CD4-positive, alpha-beta T cell treated with Interleukin-2 at 100 ng/mL for 4 hours (primary cell): ENCODE results near the gene MRO.
"Not testable (repeated sequence)": the region's sequence is repeated elsewhere in the genome, so short reads cannot be mapped to it uniquely, and the experiment has no call there.

ENCODE experiments used
- DNase-seq: peaks from one replicate; pipeline ENCODE4 v3.0.0-alpha.2; 2020; ENCODE audit warnings: low spot score

MRO gene

GRCh38 chr18:50819728-50820378 lies at the start of gene MRO:
TSS of gene MRO (minus strand) at chr18:50820016. CDS start at chr18:50809400, 10,616 bp downstream.
- peak; percentile 79 for DNase-seq

GRCh38 chr18:50869150-50869549 lies 49.3 kb upstream of the MRO start:
- no peak for DNase-seq

- no peak for DNase-seq
These were observed 46.9 kb upstream of the MRO start for GRCh38 chr18:50866765-50867164.

- no peak for DNase-seq
These were observed 44.1 kb upstream of the MRO start for GRCh38 chr18:50863840-50864375.

- DNase-seq, result no peak
These were observed 42.6 kb upstream of the MRO start for GRCh38 chr18:50862401-50862800.

GRCh38 chr18:50861617-50862016 lies 41.8 kb upstream of the MRO start:
- DNase-seq, result no peak

- no peak for DNase-seq
These were observed 40.2 kb upstream of the MRO start for GRCh38 chr18:50859793-50860555.

GRCh38 chr18:50857694-50858093 lies 37.9 kb upstream of the MRO start:
- no peak for DNase-seq

- not testable (repeated sequence) for DNase-seq
These were observed 37.4 kb upstream of the MRO start for GRCh38 chr18:50857166-50857565.

GRCh38 chr18:50855976-50856757 lies 36.4 kb upstream of the MRO start:
- DNase-seq, result no peak

- no peak for DNase-seq
These were observed 34.1 kb upstream of the MRO start for GRCh38 chr18:50853863-50854271.

GRCh38 chr18:50850307-50851065 lies 30.7 kb upstream of the MRO start:
- DNase-seq, result no peak

GRCh38 chr18:50849419-50849821 lies 29.6 kb upstream of the MRO start:
- DNase-seq, result no peak

GRCh38 chr18:50848991-50849390 lies 29.2 kb upstream of the MRO start:
- no peak for DNase-seq

- DNase-seq, result no peak
These were observed 28.3 kb upstream of the MRO start for GRCh38 chr18:50848061-50848551.

- DNase-seq, result no peak
These were observed 27.4 kb upstream of the MRO start for GRCh38 chr18:50847192-50847591.

- no peak for DNase-seq
These were observed 25.1 kb upstream of the MRO start for GRCh38 chr18:50844960-50845359.

GRCh38 chr18:50844554-50844953 lies 24.7 kb upstream of the MRO start:
- no peak for DNase-seq

- DNase-seq, result no peak
These were observed 23.0 kb upstream of the MRO start for GRCh38 chr18:50842846-50843245.

GRCh38 chr18:50839996-50840395 lies 20.2 kb upstream of the MRO start:
- DNase-seq, result no peak

GRCh38 chr18:50839341-50839740 lies 19.5 kb upstream of the MRO start:
- no peak for DNase-seq

- no peak for DNase-seq
These were observed 16.7 kb upstream of the MRO start for GRCh38 chr18:50836521-50836957.
